MCF 10A (cell line): Measurements from ENCODE around the gene DNM3. TPM values are rescaled to one million over a fixed set of nuclear protein-coding genes. Genes with fewer than 3 reads are reported as not detected.

Experiments used
- BruUV-seq: library from RNA; stranded (reverse); fragments of 400-500 nt; replicated peaks from 2 replicates; lab custom pipeline; 2021; lab: Mats Ljungman, UMichigan
- CTCF ChIA-PET: fragments of 300-600 bp; sonication (Branson Sonifier 250); formaldehyde crosslinking; extraction: SDS; loops from one replicate; lab custom pipeline; 2021; ENCODE audit warnings: antibody characterized with exemption, inconsistent platforms; lab: Yijun Ruan, JAX
- POLR2A ChIA-PET: fragments of 300-600, 350-650 bp; sonication (Branson Sonifier 250); formaldehyde crosslinking; extraction: SDS; loops from one replicate; lab custom pipeline; 2020; ENCODE audit warnings: antibody characterized with exemption, inconsistent platforms; lab: Yijun Ruan, JAX
- DNase-seq: peaks from one replicate; pipeline ENCODE4 v3.0.0-alpha.2; 2018; ENCODE audit not compliant: unreplicated experiment
- H3K27ac Mint-ChIP-seq: one replicate; pipeline ENCODE4 v1.8.0; 2022; ENCODE audit warnings: mild to moderate bottlenecking, low read depth, mixed read lengths; ENCODE audit not compliant: unreplicated experiment
- H3K27me3 Mint-ChIP-seq: one replicate; pipeline ENCODE4 v1.8.0; 2022; ENCODE audit warnings: mixed read lengths; ENCODE audit not compliant: insufficient read depth, unreplicated experiment
- H3K36me3 Mint-ChIP-seq: one replicate; pipeline ENCODE4 v1.8.0; 2022; ENCODE audit warnings: mild to moderate bottlenecking, moderate library complexity, mixed read lengths; ENCODE audit not compliant: insufficient read depth, unreplicated experiment
- H3K4me1 Mint-ChIP-seq: one replicate; pipeline ENCODE4 v1.8.0; 2022; ENCODE audit warnings: mixed read lengths; ENCODE audit not compliant: insufficient read depth, unreplicated experiment
- H3K4me3 Mint-ChIP-seq: one replicate; pipeline ENCODE4 v1.8.0; 2022; ENCODE audit warnings: mild to moderate bottlenecking, moderate library complexity, mixed read lengths; ENCODE audit not compliant: unreplicated experiment
- H3K9me3 Mint-ChIP-seq: one replicate; pipeline ENCODE4 v1.8.0; 2022; ENCODE audit warnings: mixed read lengths; ENCODE audit not compliant: unreplicated experiment
- CTCF ChIP-seq: fragments of 200-600 bp; IDR thresholded peaks from one replicate; pipeline ENCODE4 v1.8.0; 2022; ENCODE audit warnings: antibody characterized with exemption, mild to moderate bottlenecking; ENCODE audit not compliant: unreplicated experiment
- intact Hi-C: fragments of 100-400 bp; cut with micrococcal nuclease; formaldehyde crosslinking; loops from 2 replicates; pipeline ENCODE4 v1.14.1; 2022
- total RNA-seq: library from RNA; stranded (reverse); gene quantifications from 2 replicates; pipeline ENCODE4 v1.2.3, GENCODE V29; 2022

DNM3 gene
- total RNA-seq, 1 experiment from 2014 or later: 0.68 TPM

GRCh38 chr1:172238158-172238557 lies 396.9 kb downstream of the DNM3 start:
- no TSS peak for BruUV-seq
- no peaks in the 10 kb centered on the region for H3K36me3 Mint-ChIP-seq
- intact Hi-C loops: no loop called here
- no peak overlapping the region for H3K27ac Mint-ChIP-seq
- no peak for TF ChIP-seq CTCF
- no peak overlapping the region for H3K4me3 Mint-ChIP-seq
- CTCF ChIA-PET: interaction anchor here (0.6 to 1.0 kb wide), 2 partner anchors 12 to 157 kb away, joined by 3 to 5 read pairs; no protein-coding TSS in a partner anchor
- H3K27me3 Mint-ChIP-seq: no peaks in the 10 kb centered on the region
- peaks cover under 1% of the 10 kb centered on the region for H3K9me3 Mint-ChIP-seq
- POLR2A ChIA-PET: no interaction called here
- no peaks in the 10 kb centered on the region for H3K4me1 Mint-ChIP-seq
- no peak for DNase-seq

- POLR2A ChIA-PET: no interaction called here
- H3K9me3 Mint-ChIP-seq: no peaks in the 10 kb centered on the region
- intact Hi-C loops: no loop called here
Observed at GRCh38 chr1:172238965-172239364, 397.7 kb downstream of the DNM3 start.

GRCh38 chr1:172239901-172240300 lies 398.6 kb downstream of the DNM3 start:
- Mint-ChIP-seq H3K9me3 (no peaks in the 10 kb centered on the region), H3K4me3 (no peak overlapping the region), H3K36me3 (no peaks in the 10 kb centered on the region), H3K27me3 (no peaks in the 10 kb centered on the region), H3K27ac (no peak overlapping the region), H3K4me1 (no peaks in the 10 kb centered on the region)
- CTCF ChIA-PET: interaction anchor here (0.7 to 1.2 kb wide), 2 partner anchors 160 to 167 kb away, joined by 4 read pairs; no protein-coding TSS in a partner anchor
- POLR2A ChIA-PET: no interaction called here
- no peak for DNase-seq
- no peak for TF ChIP-seq CTCF
- no TSS peak for BruUV-seq
- intact Hi-C loops: no loop called here

More at GRCh38 chr1:172238965-172239364, 397.7 kb downstream of the DNM3 start:
- H3K27me3 Mint-ChIP-seq: no peaks in the 10 kb centered on the region
- CTCF ChIA-PET: interaction anchor here (0.7 to 1.2 kb wide), 3 partner anchors 28 to 166 kb away, joined by 4 read pairs; no protein-coding TSS in a partner anchor
- no peaks in the 10 kb centered on the region for H3K4me1 Mint-ChIP-seq
- no TSS peak for BruUV-seq
- no peak for TF ChIP-seq CTCF
- H3K27ac Mint-ChIP-seq: no peak overlapping the region
- H3K36me3 Mint-ChIP-seq: no peaks in the 10 kb centered on the region
- no peak for DNase-seq
- H3K4me3 Mint-ChIP-seq: no peak overlapping the region

- intact Hi-C loops: no loop called here
- ChIA-PET CTCF (interaction anchor here (0.6 kb wide), 1 partner anchor 54 kb away, joined by 3 read pairs; no protein-coding TSS in a partner anchor), POLR2A (no interaction called here)
- Mint-ChIP-seq H3K9me3 (no peaks in the 10 kb centered on the region), H3K27ac (no peak overlapping the region), H3K4me3 (no peak overlapping the region), H3K27me3 (no peaks in the 10 kb centered on the region), H3K36me3 (no peaks in the 10 kb centered on the region), H3K4me1 (no peaks in the 10 kb centered on the region)
- BruUV-seq: no TSS peak
- no peak for DNase-seq
- TF ChIP-seq CTCF: no peak
Observed at GRCh38 chr1:172241540-172241939, 400.2 kb downstream of the DNM3 start.
